Panc1 (cell line): ENCODE measurements around the gene RPL12. TPM values are rescaled to one million over a fixed set of nuclear protein-coding genes. Genes with fewer than 3 reads are reported as not detected.
A peak's percentile ranks its signal among the peaks of the same experiment; 100 is the strongest.

Experiments used
- ATAC-seq: fragments of 200-7000 bp; cut with Tn5 transposase; 2 replicates; pipeline ENCODE4 v1.9.1; 2020; ENCODE audit warnings: mild to moderate bottlenecking, moderate library complexity
- BruUV-seq: library from RNA; stranded (reverse); fragments of 400-500 nt; replicated peaks from 2 replicates; lab custom pipeline; 2021; lab: Mats Ljungman, UMichigan
- CTCF ChIA-PET: fragments of 300-600 bp; sonication (Branson Sonifier 250); formaldehyde crosslinking; loops from one replicate; lab custom pipeline; 2022; ENCODE audit warnings: antibody characterized with exemption; lab: Charles Lee
- POLR2A ChIA-PET: fragments of 300-600 bp; sonication (Branson Sonifier 250); formaldehyde crosslinking; loops from one replicate; lab custom pipeline; 2022; ENCODE audit warnings: antibody characterized with exemption; lab: Charles Lee
- DNase-seq: peaks from one replicate; pipeline ENCODE4 v3.0.0-alpha.2; 2010; ENCODE audit warnings: low read depth, low spot score
- H3K27ac ChIP-seq: 2 replicates; pipeline ENCODE4 v1.5.1; 2011; ENCODE audit warnings: mild to moderate bottlenecking, low read length, inconsistent platforms
- H3K27me3 ChIP-seq: fragments of 200-500 bp; sonication (Bioruptor generic); 2 replicates; pipeline ENCODE4 v1.6.0; 2014; ENCODE audit warnings: low read length, inconsistent platforms; ENCODE audit not compliant: control insufficient read depth, insufficient read depth
- H3K36me3 ChIP-seq: fragments of 200-500 bp; sonication (Bioruptor generic); 2 replicates; pipeline ENCODE4 v1.5.1; 2014; ENCODE audit warnings: inconsistent platforms, mild to moderate bottlenecking, low read length, moderate library complexity; ENCODE audit not compliant: control insufficient read depth, insufficient read depth
- H3K4me1 ChIP-seq: 2 replicates; pipeline ENCODE4 v1.5.1; 2011; ENCODE audit warnings: inconsistent platforms, mild to moderate bottlenecking, low read length, moderate library complexity; ENCODE audit not compliant: control insufficient read depth, insufficient read depth
- H3K4me3 ChIP-seq, 2 experiments: 2 replicates each; pipeline ENCODE4 v1.5.1; 2011 to 2012; ENCODE audit warnings: low read depth in 2 of 2, low read length in 2 of 2, mild to moderate bottlenecking in 2 of 2, inconsistent platforms in 1 of 2, moderate library complexity in 1 of 2
- H3K9me3 ChIP-seq: fragments of 200-500 bp; sonication (Bioruptor generic); 2 replicates; pipeline ENCODE4 v1.5.1; 2014; ENCODE audit warnings: low read depth, mild to moderate bottlenecking, inconsistent platforms, low read length, moderate library complexity; ENCODE audit not compliant: control insufficient read depth, insufficient read depth
- POLR2AphosphoS5 ChIP-seq: IDR thresholded peaks from 2 replicates; pipeline ENCODE4 v1.6.1; 2012; ENCODE audit warnings: mild to moderate bottlenecking, low read depth, low read length, moderate library complexity
- REST ChIP-seq, 2 experiments: IDR thresholded peaks; 2 replicates each; pipeline ENCODE4 v1.6.1; 2011 to 2012; ENCODE audit warnings: low read depth in 2 of 2, control low read depth in 1 of 2, low read length in 1 of 2, mild to moderate bottlenecking in 1 of 2, moderate library complexity in 1 of 2; ENCODE audit not compliant: insufficient read depth in 1 of 2
- SIN3A ChIP-seq: IDR thresholded peaks from 2 replicates; pipeline ENCODE4 v1.6.1; 2012; ENCODE audit warnings: low read depth, mild to moderate bottlenecking, low read length, moderate library complexity, borderline replicate concordance; ENCODE audit not compliant: insufficient read depth
- TCF7L2 ChIP-seq: IDR thresholded peaks from 2 replicates; pipeline ENCODE4 v1.6.1; 2011; ENCODE audit warnings: mild to moderate bottlenecking, low read depth, low read length, inconsistent platforms
- in situ Hi-C: cut with HindIII; loops from 2 replicates; pipeline ENCODE4 v1.10.0; 2016; ENCODE audit warnings: low sequenced_read_pairs, low pct_unique_long_range_greater_than_20kb
- intact Hi-C: fragments of 100-400 bp; cut with micrococcal nuclease; formaldehyde crosslinking; loops from one replicate; pipeline ENCODE4 v1.10.0; 2022; ENCODE audit not compliant: unreplicated experiment
- total RNA-seq: library from RNA; stranded (reverse); gene quantifications from one replicate; pipeline ENCODE4 v1.2.1, GENCODE V29; 2021; ENCODE audit not compliant: unreplicated experiment
- TF ChIP-seq, protein P1 (sequence below): fragments of 450-650 bp; IDR thresholded peaks from 2 replicates; pipeline ENCODE4 v1.5.1; 2017; ENCODE audit warnings: mild to moderate bottlenecking

RPL12 gene
- total RNA-seq, 1 experiment from 2014 or later, result 951 TPM

DNA sequence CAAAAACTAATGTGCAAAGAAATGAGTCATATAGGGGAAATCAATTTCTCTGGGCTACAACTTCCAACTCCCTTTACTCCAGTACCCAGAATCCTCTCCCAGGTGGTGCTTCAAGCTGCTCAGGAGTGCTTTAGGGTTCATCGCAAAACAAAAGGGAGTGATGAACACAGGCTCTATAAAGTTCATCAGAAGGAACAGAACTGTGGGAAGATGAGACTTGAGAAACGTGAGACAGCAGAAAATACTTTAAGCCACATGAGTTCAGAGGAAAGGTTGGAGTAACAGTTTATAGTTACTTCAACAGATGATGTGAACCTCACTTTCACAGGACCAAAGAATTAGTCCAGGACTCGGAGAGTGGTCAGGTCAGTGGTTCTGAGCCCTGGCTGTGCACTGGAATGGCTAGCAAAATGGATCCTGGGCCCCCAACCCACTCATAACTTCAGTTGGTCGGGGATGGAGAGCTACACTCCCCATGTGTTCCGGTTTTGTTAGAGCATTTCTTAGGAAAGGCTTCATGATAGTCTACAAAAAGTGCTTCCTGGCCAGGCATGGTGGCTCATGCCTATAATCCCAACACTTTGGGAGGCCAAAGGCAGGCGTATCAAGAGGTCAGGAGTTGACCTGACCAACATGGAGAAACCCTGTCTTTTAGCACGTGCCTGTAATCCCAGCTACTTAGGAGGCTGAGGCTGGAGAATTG is 4.3 kb downstream of the RPL12 start:
- Histone ChIP-seq H3K4me3 (no peak overlapping the region), H3K4me1 (peaks cover 14% of the 10 kb centered on the region), H3K27ac (peak overlapping the region; percentile 41; the same call in 1 of the 2 replicates), H3K9me3 (peaks cover 5% of the 10 kb centered on the region; the same call in 1 of the 2 replicates), H3K27me3 (no peaks in the 10 kb centered on the region), H3K36me3 (peaks cover 25% of the 10 kb centered on the region)
- CTCF ChIA-PET, result no interaction called here
- intact Hi-C loops (no loop called here), in situ Hi-C loops (no loop called here)
- DNase-seq, result no peak
- ATAC-seq, result no peak; the same call in 1 of the 2 replicates
- BruUV-seq, result no TSS peak
- POLR2A ChIA-PET, result no interaction called here
- no peak for TF ChIP-seq POLR2AphosphoS5
- TF ChIP-seq, protein P1, sequence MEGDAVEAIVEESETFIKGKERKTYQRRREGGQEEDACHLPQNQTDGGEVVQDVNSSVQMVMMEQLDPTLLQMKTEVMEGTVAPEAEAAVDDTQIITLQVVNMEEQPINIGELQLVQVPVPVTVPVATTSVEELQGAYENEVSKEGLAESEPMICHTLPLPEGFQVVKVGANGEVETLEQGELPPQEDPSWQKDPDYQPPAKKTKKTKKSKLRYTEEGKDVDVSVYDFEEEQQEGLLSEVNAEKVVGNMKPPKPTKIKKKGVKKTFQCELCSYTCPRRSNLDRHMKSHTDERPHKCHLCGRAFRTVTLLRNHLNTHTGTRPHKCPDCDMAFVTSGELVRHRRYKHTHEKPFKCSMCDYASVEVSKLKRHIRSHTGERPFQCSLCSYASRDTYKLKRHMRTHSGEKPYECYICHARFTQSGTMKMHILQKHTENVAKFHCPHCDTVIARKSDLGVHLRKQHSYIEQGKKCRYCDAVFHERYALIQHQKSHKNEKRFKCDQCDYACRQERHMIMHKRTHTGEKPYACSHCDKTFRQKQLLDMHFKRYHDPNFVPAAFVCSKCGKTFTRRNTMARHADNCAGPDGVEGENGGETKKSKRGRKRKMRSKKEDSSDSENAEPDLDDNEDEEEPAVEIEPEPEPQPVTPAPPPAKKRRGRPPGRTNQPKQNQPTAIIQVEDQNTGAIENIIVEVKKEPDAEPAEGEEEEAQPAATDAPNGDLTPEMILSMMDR, result no peak
- TF ChIP-seq SIN3A, result no peak
- no peak for TF ChIP-seq REST (IDR thresholded peaks at IDR 0.05; ENCODE audit: insufficient read depth in 1 of 2, low read depth in 2 of 2, low read length in 1 of 2)
- no peak for TF ChIP-seq TCF7L2

GRCh38 chr9:127445851-127446712 is 5.1 kb downstream of the RPL12 start:
- Histone ChIP-seq H3K27ac (no peak overlapping the region; the same call in 1 of the 2 replicates), H3K36me3 (peaks cover 25% of the 10 kb centered on the region), H3K4me1 (peaks cover 14% of the 10 kb centered on the region), H3K27me3 (no peaks in the 10 kb centered on the region), H3K4me3 (no peak overlapping the region), H3K9me3 (peaks cover 5% of the 10 kb centered on the region; the same call in 1 of the 2 replicates)
- ChIA-PET CTCF (no interaction called here), POLR2A (no interaction called here)
- in situ Hi-C loops (no loop called here), intact Hi-C loops (no loop called here)
- peak; percentile 50 for ATAC-seq
- TF ChIP-seq, protein P1, result no peak
- TF ChIP-seq REST (IDR thresholded peaks at IDR 0.05; ENCODE audit: insufficient read depth in 1 of 2, low read depth in 2 of 2, low read length in 1 of 2), result no peak
- TF ChIP-seq POLR2AphosphoS5, result peak; percentile 87
- 0 out of 2 replicates have a peak, but pooled peaks have one; percentile 43 for TF ChIP-seq SIN3A
- no peak for TF ChIP-seq TCF7L2
- no TSS peak for BruUV-seq
- no peak for DNase-seq
